Glomerular endothelial cell (primary cell): ENCODE results near the gene IGSF11. TPM values are rescaled to one million over a fixed set of nuclear protein-coding genes. Genes with fewer than 3 reads are reported as not detected.

Source experiments
- DNase-seq: peaks from one replicate; pipeline ENCODE4 v3.0.0-alpha.2; 2011; ENCODE audit warnings: low read depth, low spot score; ENCODE audit errors: extremely low read depth
- total RNA-seq: library from RNA; depleted of rRNA; stranded (reverse); fragments of >200 nt; gene quantifications from 2 replicates; pipeline ENCODE4 v1.2.3, GENCODE V29; 2015

Gene IGSF11
- total RNA-seq, 1 donor from 2014 or later = not detected

DNA sequence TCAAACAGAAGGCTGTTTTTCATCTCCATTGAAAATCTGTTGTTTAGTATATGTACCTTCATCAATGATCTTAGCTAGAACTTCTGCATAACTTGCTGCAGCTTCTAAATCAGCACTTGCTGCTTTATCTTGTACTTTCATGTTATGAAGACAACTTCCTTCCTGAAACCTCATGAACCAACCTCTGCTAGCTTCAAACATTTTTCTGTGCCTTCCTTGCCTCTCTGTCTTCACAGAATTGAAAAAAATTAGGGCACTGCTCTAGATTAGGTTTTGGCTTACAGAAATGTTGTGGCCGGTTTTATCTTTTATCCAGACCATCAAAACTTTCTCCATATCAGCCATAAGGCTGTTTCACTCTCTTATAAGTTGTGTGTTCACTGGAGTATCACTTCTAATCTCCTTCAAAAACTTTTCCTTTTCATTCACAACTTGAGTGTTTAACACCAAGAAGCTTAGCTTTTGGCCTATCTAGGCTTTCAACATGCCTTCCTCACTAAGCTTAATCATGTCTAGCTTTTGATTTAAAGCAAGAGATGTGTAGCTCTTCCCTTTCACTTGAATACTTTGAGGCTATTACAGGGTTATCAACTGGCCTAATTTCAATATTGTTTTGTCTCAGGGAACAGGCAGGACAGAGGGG, 78.6 kb downstream of the IGSF11 start:
- DNase-seq = no peak

DNA sequence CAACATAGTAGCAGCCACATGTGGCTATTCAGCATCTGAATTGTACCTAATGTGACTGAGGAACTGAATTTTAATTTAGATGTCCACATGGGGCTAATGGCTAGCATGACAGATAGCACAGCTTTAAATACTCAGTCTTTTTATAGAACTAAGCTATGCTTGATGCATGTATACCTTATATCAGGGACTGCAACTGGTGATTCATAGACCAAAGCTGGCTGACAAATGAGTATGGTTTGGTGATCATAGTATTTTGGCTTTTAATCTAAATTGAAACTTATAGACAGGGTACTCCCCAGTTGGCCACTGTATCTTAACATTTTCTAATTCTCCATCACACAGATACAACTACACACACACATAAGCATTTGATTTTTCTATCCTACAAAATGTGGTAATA, 83.6 kb downstream of the IGSF11 start:
- no peak for DNase-seq

DNA sequence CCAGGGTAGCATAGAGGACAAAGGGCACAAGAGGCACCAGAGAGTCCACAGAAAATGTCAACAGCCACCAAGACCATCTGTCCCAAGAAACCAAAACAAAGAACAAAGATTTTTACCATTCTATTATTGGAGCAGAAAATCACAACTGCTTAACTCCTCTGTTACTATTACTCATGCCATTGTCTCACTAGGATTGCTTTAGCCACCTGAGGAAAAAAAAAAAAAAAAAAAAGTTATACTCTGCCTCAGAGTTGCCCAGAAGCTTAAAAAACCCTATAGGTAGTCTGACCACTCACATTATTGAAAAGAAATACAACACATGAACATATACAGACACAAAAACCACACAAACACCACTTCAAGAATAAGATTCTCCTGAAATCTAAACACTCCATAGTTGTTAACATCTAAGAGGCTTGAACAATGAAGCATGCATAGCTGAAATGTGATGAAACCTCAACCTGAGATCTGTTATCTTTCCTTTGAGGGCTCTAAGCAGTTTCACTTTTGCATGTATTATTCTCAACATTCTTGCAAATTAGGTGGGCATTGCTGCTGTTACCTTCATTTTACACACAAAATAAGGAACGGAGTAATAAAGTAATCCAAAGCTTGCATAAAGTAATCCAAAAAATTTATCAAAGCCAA, 85.4 kb downstream of the IGSF11 start:
- no peak for DNase-seq

DNA sequence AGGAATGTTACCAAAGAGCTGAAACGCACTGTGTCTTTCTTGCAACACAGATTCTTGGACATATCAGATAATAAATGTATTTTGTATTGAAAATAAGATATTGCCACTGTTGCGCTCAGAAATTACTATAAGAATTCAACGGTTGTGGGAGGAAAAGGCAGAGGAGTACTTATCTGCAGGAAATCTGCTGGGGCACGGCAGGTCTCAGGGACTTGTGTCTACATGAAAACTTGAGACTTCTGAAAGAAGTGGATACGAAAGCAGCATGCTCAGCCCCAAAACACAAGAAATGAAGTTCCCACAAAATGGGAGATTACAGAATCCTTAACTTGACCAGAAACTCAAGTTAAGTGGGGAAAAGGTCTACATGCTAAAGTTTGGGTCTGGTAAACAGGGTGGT, 86.5 kb downstream of the IGSF11 start:
- DNase-seq = no peak

DNA sequence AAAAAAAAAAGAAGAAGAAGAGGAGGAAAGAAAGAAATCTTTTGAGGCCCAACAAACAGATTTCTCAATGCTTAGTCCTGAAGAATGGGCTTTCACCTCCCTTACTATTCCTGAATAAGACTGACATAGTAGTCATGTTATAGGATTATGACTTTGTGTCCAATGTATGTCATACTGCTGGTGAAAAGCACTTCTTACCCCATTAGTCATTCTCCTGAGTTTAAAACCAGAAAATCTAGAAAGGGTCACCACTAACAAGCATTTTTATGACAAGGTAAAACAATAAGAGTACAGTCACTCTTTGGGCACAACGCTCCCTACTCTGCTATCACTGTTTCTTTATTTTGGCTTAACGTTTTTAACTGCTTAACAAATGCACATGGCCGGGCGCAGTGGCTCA, 88.2 kb downstream of the IGSF11 start:
- no peak for DNase-seq

DNA sequence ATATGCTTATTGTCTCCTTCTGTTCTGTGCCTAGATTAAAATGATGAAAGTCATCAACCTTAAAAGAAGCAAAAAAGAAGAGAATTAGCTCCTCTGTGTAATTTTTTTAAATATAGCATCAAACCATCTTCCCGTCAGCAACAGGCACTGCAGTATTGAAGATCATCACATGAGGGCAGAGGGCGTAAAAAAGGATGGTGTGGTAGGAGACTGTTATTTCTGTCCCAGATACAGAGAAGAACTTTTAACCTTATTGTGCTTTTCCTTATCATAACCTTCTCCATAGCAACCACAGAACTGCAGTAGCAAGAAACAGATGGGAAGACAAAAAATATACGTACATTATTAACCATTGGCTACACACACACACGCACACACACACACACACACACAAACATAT, 88.8 kb downstream of the IGSF11 start:
- no peak for DNase-seq

DNA sequence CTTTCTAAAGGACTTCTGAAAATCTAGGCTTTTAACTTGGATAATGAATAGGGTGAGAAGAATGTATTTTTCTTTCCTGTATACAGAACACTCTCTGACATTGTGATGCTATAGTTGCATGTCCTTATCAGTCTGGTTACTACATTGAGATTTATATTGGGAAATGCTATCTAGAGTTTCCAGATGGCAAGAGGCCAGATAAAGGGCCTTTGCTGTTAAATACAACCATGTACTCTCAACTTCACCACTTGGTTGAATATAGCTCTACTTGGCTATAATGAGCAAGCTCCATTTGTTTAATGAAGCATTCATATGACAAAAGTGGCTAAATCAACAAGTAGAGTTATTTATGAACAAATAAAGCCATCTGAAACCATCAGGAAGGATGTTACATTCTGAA, 91.0 kb downstream of the IGSF11 start:
- DNase-seq = no peak

DNA sequence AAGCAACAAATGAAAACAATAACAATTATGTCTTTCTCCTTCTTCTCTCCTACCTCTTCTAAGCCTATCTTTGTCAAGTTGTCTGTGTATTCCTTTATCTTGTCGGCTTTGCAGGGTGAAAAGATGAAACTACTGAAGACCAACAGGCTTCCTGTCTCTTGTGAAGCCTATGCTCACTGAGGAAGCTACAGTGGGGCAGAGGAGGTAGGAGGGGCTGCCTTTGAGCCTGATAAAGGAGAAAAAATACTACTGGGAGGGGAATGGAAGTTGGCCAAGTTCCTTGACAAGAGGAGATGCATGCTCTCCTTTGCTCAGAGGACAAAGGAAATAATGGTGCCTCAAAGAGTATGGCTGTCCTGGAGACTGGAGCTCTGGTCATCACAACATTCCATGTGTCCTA, 92.0 kb downstream of the IGSF11 start:
- no peak for DNase-seq

DNA sequence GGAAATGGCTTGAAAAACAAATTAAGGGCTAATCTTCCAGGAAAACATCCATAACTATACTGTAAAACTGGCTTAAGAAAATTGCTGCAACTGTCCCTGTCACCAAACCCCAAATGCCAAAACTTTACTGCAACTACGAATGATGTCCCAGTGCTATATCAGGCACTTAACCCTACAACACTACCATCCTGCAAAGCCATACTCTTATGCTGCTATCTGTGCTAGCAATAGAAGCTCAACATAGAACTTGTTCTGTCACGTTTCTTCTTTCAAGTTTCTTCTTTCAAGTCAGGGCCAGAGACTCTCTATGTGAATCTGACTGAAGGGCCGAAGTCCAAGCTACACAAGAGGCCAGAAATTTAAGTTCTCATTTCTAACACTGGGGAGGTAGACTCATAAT, 92.5 kb downstream of the IGSF11 start:
- DNase-seq = no peak

DNA sequence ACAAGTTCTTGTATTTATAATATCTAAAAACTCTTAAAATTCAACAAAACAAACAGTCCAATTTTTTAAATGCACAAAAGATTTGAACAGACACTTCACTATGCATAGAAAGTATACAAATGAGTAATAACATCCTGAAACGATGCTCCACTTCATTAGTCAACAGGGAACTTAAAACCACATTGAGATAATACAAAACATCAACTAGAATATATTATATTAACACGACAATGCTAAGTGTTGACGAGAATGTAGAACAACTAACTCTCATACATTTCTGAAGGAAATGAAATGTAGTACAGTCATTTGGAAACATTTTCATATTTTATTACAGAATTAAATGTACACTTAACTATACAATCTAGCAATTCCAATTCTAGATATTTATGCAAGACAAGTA, 93.4 kb downstream of the IGSF11 start:
- DNase-seq = no peak

DNA sequence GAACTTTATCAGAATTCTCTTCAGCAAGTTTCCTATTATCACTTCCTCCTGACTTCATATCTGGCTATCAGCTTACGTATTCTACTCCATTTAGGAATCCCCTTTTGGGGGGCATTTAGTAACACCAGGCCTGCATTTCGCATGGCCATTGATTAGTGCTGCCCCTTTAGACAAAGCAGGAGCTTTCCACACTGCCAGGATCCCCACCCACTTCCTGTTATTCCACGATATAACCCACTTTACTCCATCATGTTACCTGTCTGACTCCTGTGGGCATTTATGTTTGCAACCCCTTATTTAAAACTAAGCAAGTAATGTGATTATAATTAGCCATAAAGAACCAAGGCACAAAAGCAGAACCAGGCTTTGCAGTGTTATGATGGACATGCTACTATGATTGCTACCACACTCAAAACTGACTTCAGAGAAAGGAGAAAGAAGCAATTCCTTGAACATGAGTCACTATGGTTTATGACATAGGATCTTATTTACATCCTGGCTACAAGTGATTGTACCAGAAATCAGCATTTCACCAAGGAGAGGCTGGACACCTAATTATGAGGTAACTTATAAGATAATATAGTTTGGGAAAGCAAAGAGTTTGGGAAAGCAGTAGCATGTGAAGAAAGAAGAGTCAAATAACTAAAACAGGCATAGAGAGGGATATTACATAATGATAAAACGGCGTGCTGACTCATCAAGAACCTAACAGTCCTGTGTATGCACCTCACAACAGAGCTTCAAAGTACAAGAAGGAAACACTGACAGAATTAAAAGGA, 96.3 kb downstream of the IGSF11 start:
- no peak for DNase-seq

DNA sequence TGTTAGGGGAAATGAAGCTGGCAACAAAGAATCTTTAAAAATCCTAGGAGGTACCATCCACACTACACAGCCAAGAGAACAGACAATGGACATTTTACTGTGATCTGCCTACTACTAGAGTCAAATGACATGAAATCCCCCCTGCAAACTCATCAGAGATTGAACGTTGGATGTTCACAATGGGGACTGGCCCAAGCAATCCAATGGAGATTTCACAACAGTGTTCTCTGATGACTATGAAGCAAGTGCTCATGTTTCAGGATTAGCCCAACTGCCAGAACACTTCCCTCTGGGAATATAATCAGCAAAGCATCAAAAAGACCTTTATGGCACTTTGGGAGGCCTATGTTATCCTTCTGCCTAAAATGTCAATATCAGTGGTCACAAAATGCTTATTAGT, 97.8 kb downstream of the IGSF11 start:
- DNase-seq = no peak

DNA sequence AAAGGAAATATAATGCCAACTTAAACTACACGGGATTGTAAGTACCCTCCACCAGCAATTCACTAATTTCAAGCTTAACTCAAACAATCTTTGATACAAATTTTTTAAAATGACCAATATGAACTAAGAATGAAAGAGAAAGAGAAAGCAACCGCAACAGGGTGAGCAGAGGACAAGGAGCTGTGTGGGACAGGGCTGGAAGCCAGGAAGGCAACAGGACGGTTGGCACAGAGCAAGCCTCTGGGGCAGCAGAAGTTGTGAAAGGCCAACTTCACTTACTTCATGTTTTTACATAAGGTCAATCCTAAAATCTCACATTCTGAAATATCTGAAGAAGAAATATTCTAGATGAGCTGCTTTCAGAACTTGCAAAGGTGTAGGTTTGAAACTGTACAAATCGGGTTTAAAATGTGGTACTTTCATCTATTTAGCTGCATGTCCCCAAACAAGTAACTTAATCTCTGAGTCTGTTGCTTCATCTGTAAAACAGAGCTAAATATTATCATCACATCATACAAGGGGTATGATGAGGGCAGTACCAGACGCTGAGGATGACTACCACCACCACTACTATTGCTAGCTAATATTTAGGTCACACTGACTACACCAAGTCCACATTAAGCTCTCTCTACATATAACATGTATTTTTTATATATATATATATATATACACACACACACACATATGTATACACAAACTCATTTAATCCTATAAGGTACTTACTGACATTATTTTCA, 101.7 kb downstream of the IGSF11 start:
- DNase-seq = no peak

DNA sequence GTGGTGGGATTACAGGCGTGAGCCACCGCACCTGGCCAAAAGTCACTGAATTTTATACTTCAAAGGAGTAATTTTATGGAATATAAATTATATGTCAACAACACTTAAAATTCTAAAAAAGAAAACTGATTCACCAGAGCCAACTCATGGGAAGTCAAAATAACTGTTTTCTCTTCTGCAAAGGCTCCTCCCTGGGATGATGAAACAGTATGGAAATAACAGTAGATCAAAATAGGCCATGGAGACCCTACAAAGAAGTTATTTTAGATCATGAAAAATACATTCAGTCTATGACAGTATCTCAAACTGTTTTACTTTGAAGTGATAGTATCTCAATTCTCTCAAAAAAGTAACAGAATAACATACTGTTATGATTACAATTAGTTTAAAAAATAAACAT, 102.7 kb downstream of the IGSF11 start:
- DNase-seq = no peak

DNA sequence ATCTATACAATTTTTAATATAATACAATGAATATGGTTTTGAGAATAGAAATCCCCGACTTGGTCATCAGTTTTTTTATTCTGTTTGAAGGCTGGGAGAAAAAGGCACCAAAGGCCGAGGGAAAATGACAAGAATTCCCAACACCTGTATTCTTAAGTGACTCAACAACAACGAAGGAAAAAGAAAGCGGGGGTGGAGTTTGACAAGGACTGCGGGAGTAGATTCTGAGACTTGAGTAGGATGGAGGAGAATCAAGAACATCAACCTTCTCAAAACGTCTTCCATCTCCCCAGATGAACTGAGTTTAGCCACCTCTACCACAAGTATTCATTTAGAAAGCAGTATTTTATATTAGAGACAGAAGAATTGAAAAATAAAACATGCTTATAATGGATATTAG, 107.2 kb downstream of the IGSF11 start:
- no peak for DNase-seq

DNA sequence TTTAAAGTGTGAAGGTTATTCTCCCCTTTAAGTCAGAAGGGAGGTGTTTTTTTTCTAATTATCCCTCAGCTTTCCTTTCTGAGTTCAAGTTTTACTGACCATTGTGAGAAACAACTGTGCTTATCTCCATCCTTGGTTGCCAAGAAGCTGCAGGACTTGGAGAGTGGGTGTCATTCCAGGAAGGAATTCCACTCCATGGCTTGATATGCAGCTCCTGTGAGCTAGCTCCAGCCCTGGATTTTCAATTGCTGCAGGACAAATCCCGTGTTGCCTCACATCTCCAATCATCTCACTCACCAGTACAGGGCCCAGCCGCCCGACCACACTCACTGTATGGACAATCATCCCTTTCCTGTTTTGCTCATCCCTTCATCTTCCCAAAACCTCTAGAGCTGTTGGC, 122.5 kb downstream of the IGSF11 start:
- DNase-seq = no peak

DNA sequence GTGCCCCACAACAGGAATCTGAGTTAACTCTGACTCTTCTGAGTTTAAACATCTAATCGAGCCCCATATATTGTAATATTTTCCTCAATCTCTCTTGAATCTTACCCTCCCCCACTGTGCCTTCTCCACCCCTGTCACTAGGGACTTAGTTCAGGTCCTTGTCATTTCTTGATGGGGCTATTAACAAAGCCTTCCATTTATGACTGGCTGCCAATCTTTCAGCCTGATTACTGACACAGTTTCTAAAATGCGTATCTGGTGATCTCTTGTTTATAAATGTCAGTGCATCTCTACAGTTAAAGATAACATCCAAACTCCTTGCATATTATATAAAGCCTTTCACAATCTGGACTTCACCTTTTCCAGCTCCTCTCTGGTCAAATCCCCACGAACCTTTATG, 124.3 kb downstream of the IGSF11 start:
- DNase-seq = no peak

DNA sequence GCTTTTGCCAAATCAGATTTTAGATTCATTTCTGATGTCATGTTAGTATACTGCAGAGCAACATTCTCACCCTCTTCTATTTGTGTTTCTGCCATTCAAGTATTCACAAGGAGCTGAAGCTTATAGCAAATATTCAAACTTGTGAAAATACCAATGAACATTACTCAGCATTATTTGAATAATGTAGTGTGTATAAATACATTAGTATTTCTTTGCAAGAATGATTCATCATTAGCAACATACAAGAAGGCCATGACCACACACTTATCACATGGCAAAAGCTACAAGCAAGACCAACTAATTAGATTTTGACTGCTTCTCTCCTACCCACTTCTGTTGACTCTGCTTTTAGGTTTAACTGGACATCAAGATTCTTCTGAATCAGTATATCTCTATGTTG, 124.9 kb downstream of the IGSF11 start:
- no peak for DNase-seq

DNA sequence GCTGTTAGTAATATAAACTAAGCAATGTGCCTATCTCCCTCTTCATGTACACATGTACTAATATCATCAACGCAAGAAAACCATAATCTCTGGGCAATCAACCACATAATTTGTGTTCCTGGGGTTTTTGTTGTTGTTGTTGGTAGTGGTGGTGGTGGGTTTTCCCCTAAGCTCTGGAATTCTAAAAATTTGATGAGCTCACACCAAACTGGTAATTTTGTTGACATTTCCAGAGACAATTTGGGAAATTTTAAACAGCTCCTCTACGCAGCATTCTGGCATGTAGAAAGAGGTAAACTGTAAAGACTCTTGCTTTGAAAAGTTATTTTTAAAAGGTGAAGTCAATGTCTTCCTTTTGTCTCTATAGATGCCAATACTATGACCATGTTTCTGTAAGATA, 126.7 kb downstream of the IGSF11 start:
- DNase-seq = no peak

DNA sequence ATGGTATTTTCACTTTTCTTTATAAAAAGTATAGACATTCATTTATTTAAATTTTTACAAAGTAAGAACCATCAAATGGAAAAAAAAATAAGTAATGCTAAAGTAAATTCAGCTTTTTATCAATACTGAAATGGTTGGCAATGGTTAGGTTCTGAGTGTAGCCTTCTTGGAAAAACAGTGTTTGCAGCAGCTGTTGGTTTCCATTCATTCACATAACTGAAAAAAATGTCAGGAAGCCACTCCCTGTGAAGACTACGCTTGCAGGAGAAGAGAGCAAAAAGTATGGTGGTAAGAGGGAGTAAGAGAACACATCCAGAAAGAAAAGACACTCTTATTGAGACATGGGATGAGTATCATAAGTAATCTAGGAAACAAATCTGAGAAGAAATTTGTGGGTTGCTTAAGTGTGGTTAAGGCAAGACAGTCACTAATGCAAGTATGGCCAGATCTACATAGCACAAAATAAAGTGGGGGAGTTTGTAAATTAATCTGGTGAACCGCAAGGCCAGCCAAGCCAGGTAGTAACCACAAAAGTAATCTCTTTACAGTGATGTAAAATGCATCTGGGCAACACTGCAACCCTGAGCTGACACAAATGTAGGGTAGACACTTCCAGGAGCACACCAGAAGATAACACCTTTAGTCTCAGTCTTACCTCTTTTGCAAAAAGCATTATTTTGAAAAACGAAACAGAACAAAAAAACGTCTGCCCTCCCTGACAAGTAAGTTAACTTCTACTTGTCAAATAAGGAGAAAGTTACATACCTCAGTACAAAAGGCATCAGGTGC, 133.7 kb downstream of the IGSF11 start:
- DNase-seq = no peak

DNA sequence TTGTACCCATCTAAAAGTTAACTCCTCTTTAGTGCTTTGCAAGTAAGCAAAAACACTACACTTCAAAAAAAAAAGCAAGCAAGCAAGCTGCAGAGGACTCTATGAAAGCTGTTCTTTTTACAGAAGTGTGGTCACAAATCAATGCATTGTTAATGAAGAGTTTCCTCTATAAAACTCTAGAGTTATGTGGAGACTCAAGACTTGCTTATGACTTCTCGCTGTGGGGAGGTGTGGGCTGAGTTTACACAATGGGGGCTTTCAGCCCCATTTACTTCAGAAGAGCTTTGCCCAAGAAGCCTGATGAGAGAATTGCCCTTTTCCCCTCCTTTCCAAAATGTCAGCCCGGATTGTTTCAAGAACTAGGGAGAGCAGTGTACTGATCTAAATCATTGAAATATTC, 144.4 kb downstream of the IGSF11 start:
- no peak for DNase-seq
